Retinal pigment epithelial cell (primary cell): ENCODE measurements around the gene CDKN3.
"Not testable (repeated sequence)": the region's sequence is repeated elsewhere in the genome, so short reads cannot be mapped to it uniquely, and the experiment has no call there.

Experiments used
- DNase-seq: peaks from one replicate; pipeline ENCODE4 v3.0.0-alpha.2; 2010; ENCODE audit warnings: low read depth
- H3K4me3 ChIP-seq: 2 replicates; pipeline ENCODE4 v1.5.1; 2011; ENCODE audit warnings: mild to moderate bottlenecking, low read length, control low read depth, moderate library complexity
- CTCF ChIP-seq: conservative IDR thresholded peaks from 2 replicates; pipeline ENCODE4 v1.5.1; 2011; ENCODE audit warnings: low read depth, low read length, control low read depth, inconsistent platforms

Gene CDKN3

DNA sequence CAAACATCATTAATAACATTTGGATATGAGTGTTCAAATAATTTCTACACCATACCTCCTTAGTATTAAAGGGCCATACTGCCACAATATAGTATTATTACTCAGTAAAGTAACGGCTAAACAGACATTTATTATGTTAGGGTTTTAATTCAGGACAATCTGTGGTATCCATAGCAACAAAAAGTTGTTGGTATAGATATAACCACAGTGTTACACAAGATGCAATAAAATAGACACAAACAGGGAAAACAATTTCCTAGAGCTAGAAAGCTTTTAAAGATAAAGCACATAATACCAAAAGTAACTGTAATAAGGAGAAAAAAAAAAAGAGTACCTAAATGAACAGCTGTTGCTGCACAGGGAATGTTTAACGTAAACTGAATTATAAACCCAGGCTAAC lies 28.3 kb downstream of the CDKN3 start:
- no peak for TF ChIP-seq CTCF

GRCh38 chr14:54425537-54426274 lies 28.9 kb downstream of the CDKN3 start:
- no peak for DNase-seq
- TF ChIP-seq CTCF = no peak
- H3K4me3 ChIP-seq = no peak overlapping the region

More for the DNA sequence above, 28.3 kb downstream of the CDKN3 start:
- no peak for DNase-seq
- H3K4me3 ChIP-seq = no peak overlapping the region

GRCh38 chr14:54427871-54428270 lies 31.1 kb downstream of the CDKN3 start:
- no peak overlapping the region for H3K4me3 ChIP-seq
- no peak for DNase-seq
- no peak for TF ChIP-seq CTCF

DNA sequence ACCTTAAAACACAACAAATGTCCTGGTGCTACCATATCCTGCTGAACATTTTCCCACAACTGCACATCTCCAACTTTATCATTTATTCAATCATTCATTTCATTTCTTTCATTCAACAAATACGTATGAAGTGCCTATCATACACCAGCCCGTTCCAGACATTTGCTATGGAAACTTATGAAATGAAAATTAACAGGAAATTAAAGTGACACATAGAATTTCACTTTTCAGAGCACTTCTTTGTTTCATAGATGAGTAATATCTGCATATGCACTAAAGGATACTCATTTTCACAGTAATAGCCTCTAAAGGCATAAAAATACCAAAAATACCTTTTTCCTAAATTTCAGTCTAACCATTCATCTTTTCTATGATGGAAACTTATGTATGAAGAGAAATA lies 31.7 kb downstream of the CDKN3 start:
- TF ChIP-seq CTCF = no peak
- no peak for DNase-seq
- no peak overlapping the region for H3K4me3 ChIP-seq

DNA sequence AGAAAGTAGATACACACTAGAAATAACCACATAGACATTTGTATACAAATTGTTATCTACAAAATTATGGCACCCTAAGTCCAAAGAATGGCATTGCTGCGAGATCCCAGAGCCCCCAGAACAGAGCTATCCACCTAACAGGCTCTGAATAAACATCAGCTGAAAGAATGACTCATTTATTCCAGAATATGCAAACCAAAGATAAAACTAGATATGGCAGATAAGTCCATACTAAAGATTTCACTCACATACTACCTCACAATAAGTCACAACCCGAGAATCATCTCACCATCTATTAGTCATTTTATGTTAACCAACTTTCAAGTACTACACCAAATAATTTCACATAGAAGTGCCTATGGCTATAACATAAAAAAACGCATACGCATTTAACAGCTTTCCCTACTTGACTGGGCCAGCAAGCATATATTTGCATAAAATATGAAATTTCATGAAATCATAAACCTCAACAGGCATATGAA lies 38.7 kb downstream of the CDKN3 start:
- no peak for TF ChIP-seq CTCF
- DNase-seq = no peak
- H3K4me3 ChIP-seq = no peak overlapping the region

GRCh38 chr14:54437954-54438353 lies 41.1 kb downstream of the CDKN3 start:
- not testable (repeated sequence) for H3K4me3 ChIP-seq, DNase-seq

DNA sequence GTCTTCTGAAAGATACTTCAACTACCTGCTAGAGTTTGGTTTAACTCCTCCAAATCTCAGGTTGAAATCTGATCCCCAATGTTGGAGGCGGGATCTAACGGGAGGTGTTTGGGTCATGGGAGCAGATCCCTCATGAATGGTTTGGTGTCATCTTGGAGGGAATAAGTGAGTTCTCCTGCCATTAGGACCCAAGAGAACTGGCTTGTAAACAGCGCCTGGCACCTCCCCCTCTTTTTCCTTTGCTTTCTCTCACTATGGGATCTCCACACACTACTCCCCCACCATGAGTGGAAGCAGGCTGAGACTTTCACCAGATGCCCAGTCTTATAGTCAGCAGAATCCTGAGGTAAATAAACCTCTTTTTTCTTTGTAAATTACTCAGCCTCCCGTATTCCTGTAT lies 41.9 kb downstream of the CDKN3 start:
- no peak for TF ChIP-seq CTCF
- no peak for DNase-seq
- no peak overlapping the region for H3K4me3 ChIP-seq
